GM12878 (cell line): Measurements from ENCODE around the gene ARAP1. TPM values are rescaled to one million over a fixed set of nuclear protein-coding genes. Genes with fewer than 3 reads are reported as not detected.

Experiments
- ATAC-seq: fragments of 200-7000 bp; cut with Tn5 transposase; 3 replicates; pipeline ENCODE4 v1.9.1; 2020; ENCODE audit warnings: mild to moderate bottlenecking, moderate library complexity
- BruUV-seq: library from RNA; stranded (reverse); fragments of 400-500 nt; replicated peaks from 2 replicates; lab custom pipeline; 2021; lab: Mats Ljungman, UMichigan
- CTCF ChIA-PET: fragments of 300-600 bp; sonication (Branson Sonifier 250); formaldehyde crosslinking; extraction: SDS; loops from one replicate; lab custom pipeline; 2021; ENCODE audit warnings: inconsistent platforms; lab: Yijun Ruan, JAX
- POLR2A ChIA-PET: fragments of 350-600 bp; formaldehyde crosslinking; extraction: SDS; loops from one replicate; lab custom pipeline; 2021; ENCODE audit warnings: inconsistent platforms; lab: Charles Lee
- RAD21 ChIA-PET: fragments of 300-600 bp; sonication (Branson Sonifier 250); formaldehyde crosslinking; loops from one replicate; lab custom pipeline; 2023; ENCODE audit warnings: antibody characterized with exemption; ENCODE audit not compliant: unreplicated experiment; lab: Charles Lee
- SMC1A ChIA-PET: fragments of 300-600 bp; sonication (Branson Sonifier 250); formaldehyde crosslinking; loops from one replicate; lab custom pipeline; 2023; ENCODE audit not compliant: unreplicated experiment, uncharacterized antibody; lab: Charles Lee
- DNase-seq: peaks from one replicate; pipeline ENCODE4 v3.0.0-alpha.2; 2011; ENCODE audit warnings: low read depth, low spot score
- FAIRE-seq: peaks from 3 replicates; lab custom pipeline; 2011; peaks lifted over from hg19 to GRCh38; lab: Jason Lieb, UNC
- H2AFZ ChIP-seq: 2 replicates; pipeline ENCODE4 v1.6.0; 2011; ENCODE audit warnings: low read depth, low read length, control low read depth; ENCODE audit not compliant: control insufficient read depth
- H3K27ac ChIP-seq: 2 replicates; pipeline ENCODE4 v1.5.1; 2011; ENCODE audit warnings: control low read depth; ENCODE audit not compliant: control insufficient read depth, insufficient read depth
- H3K27me3 ChIP-seq, 2 experiments: replicated peaks in 1 of 2; 2 replicates each; pipeline versions ENCODE4 v1.6.0 to v1.6.1; 2011; ENCODE audit warnings: low read length in 1 of 2; ENCODE audit not compliant: control insufficient read depth in 2 of 2, insufficient read depth in 2 of 2
- H3K36me3 ChIP-seq, 2 experiments: 2 replicates each; pipeline ENCODE4 v1.5.1; 2011; ENCODE audit warnings: low read length in 1 of 2; ENCODE audit not compliant: control insufficient read depth in 2 of 2, insufficient read depth in 2 of 2
- H3K4me1 ChIP-seq: 2 replicates; pipeline ENCODE4 v1.6.1; 2011; ENCODE audit warnings: mild to moderate bottlenecking, low read length, moderate library complexity, mixed read lengths; ENCODE audit not compliant: control insufficient read depth, insufficient read depth
- H3K4me2 ChIP-seq: 2 replicates; pipeline ENCODE4 v1.6.0; 2011; ENCODE audit warnings: control low read depth; ENCODE audit not compliant: control insufficient read depth, insufficient read depth
- H3K4me3 ChIP-seq: fragments of 200-600 bp; sonication (generic); 2 replicates; pipeline ENCODE4 v1.5.1; 2016
- H3K79me2 ChIP-seq: 2 replicates; pipeline ENCODE4 v1.6.0; 2011; ENCODE audit warnings: low read length; ENCODE audit not compliant: control insufficient read depth, insufficient read depth
- H3K9ac ChIP-seq: 2 replicates; pipeline ENCODE4 v1.8.0; 2011; ENCODE audit warnings: low read length, control low read depth, mixed read lengths; ENCODE audit not compliant: control insufficient read depth, insufficient read depth
- H3K9me3 ChIP-seq: replicated peaks from 3 replicates; pipeline ENCODE4 v1.5.1; 2011; ENCODE audit warnings: mild to moderate bottlenecking, low read length; ENCODE audit not compliant: control insufficient read depth, insufficient read depth
- H4K20me1 ChIP-seq: 2 replicates; pipeline ENCODE4 v1.6.0; 2011; ENCODE audit not compliant: control insufficient read depth, insufficient read depth
- ELK1 ChIP-seq: IDR thresholded peaks from 2 replicates; pipeline ENCODE4 v1.6.1; 2012; ENCODE audit warnings: low read depth, low read length, improper control_type of control experiment
- EP300 ChIP-seq, 2 experiments: fragments of 150-350 bp in 1 of 2; IDR thresholded peaks; 2 replicates each; pipeline ENCODE4 v1.6.1; 2011 to 2012; ENCODE audit warnings: low read depth in 2 of 2, low read length in 2 of 2, borderline replicate concordance in 1 of 2, improper control_type of control experiment in 1 of 2, inconsistent platforms in 1 of 2; ENCODE audit not compliant: control insufficient read depth in 1 of 2
- FOXM1 ChIP-seq: IDR thresholded peaks from 2 replicates; pipeline ENCODE4 v1.6.1; 2012; ENCODE audit warnings: low read depth, mild to moderate bottlenecking, inconsistent platforms, low read length, moderate library complexity
- HDAC6 ChIP-seq: fragments of 200-600 bp; sonication (generic); IDR thresholded peaks from one replicate; pipeline ENCODE4 v1.8.0; 2017; ENCODE audit warnings: antibody characterized with exemption; ENCODE audit not compliant: unreplicated experiment
- MXI1 ChIP-seq: fragments of 150-350 bp; IDR thresholded peaks from 2 replicates; pipeline ENCODE4 v1.6.1; 2011; ENCODE audit warnings: low read depth, mild to moderate bottlenecking, inconsistent platforms, low read length, improper control_type of control experiment
- RB1 ChIP-seq: fragments of 450-650 bp; formaldehyde crosslinking; IDR thresholded peaks from 2 replicates; pipeline ENCODE4 v1.6.1; 2017; ENCODE audit warnings: mild to moderate bottlenecking, borderline replicate concordance
- STAT1 ChIP-seq: fragments of 450-650 bp; conservative IDR thresholded peaks from 2 replicates; pipeline ENCODE4 v1.6.1; 2014; ENCODE audit warnings: antibody characterized with exemption, mild to moderate bottlenecking
- WGBS: methylation state at CpG from one replicate; pipeline ENCODE4 v1.1.6; 2016; ENCODE audit warnings: low lambda C conversion rate; ENCODE audit not compliant: insufficient replicate concordance, insufficient coverage; ENCODE audit errors: missing lambda C conversion rate; 5-methylcytosine and 5-hydroxymethylcytosine counted together
- in situ Hi-C: fragments of 300-500 bp; cut with MboI; formaldehyde crosslinking; loops from 9 replicates; pipeline ENCODE4 v1.14.3; 2018; ENCODE audit warnings: mixed read lengths
- intact Hi-C: fragments of 100-400 bp; cut with micrococcal nuclease; formaldehyde crosslinking; loops from one replicate; pipeline ENCODE4 v1.14.2; 2022; ENCODE audit not compliant: unreplicated experiment
- polyA plus RNA-seq, 11 experiments: library from polyadenylated mRNA; depleted of rRNA in 4 of 11; unstranded in 6 of 11; stranded (reverse) in 5 of 11; fragments of >200 nt; fragmentation: Nextera tagmentation in 4 of 11; fragmentation: Illumina TruSeq in 1 of 11; extraction: Ambion mirVana in 4 of 11; extraction: Trizol in 1 of 11; gene quantifications; 1 replicate in 1 of 11; 2 replicates in 10 of 11; pipeline versions ENCODE4 v1.2.1 to v1.2.3, GENCODE V29; 2011 to 2016; ENCODE audit warnings: inconsistent platforms in 2 of 11, missing spikeins in 2 of 11, low read depth in 1 of 11
- total RNA-seq, 4 experiments: library from RNA; depleted of rRNA in 3 of 4; stranded (reverse); fragments of >200 nt in 3 of 4; fragmentation: Illumina TruSeq in 1 of 4; extraction: Trizol in 1 of 4; gene quantifications; 2 replicates each; pipeline versions ENCODE4 v1.2.1 to v1.2.3, GENCODE V29; 2013 to 2021

Gene ARAP1
- total and polyA plus RNA-seq, 10 of the 15 experiments (the other 5 are each of a cell fraction or from before 2014, with no cell fraction given), result 0.55 to 102 (median 51.0) TPM

GRCh38 chr11:72799441-72799840, 47.2 kb upstream of the ARAP1 start:
- ChIA-PET SMC1A (no interaction called here), CTCF (interaction anchor here (1.4 kb wide), 1 partner anchor 77 kb away, joined by 3 read pairs; no protein-coding TSS in a partner anchor)
- no TSS peak for BruUV-seq
- no peak overlapping the region for H3K9ac ChIP-seq
- no peaks in the 10 kb centered on the region for H3K9me3 ChIP-seq
- no peaks in the 10 kb centered on the region for H3K27me3 ChIP-seq
- no peak overlapping the region for H3K4me2 ChIP-seq
- WGBS, result 62% methylated on average over 3 of the region's 4 CpGs
- no peak overlapping the region for H3K4me3 ChIP-seq
- in situ Hi-C loops, result loop anchor here (10.0 kb wide), 1 partner anchor 75 kb away; no protein-coding TSS in a partner anchor
- DNase-seq, result no peak
- no peak overlapping the region for H2AFZ ChIP-seq
- TF ChIP-seq EP300 (IDR thresholded peaks at IDR 0.05; ENCODE audit: borderline replicate concordance in 1 of 2, control insufficient read depth in 1 of 2, low read depth in 2 of 2, low read length in 2 of 2) (no peak), ELK1 (no peak), FOXM1 (no peak), STAT1 (no peak), MXI1 (no peak), HDAC6 (no peak), RB1 (no peak)
- TF ChIP-seq, all 136 proteins: peak for 0
- FAIRE-seq, result no peak
- ChIA-PET RAD21 (interaction anchor here (1.2 kb wide), 1 partner anchor 443 kb away, joined by 3 read pairs; no protein-coding TSS in a partner anchor), POLR2A (no interaction called here)
- no peaks in the 10 kb centered on the region for H4K20me1 ChIP-seq
- H3K36me3 ChIP-seq, result no peaks in the 10 kb centered on the region
- no peak for ATAC-seq
- intact Hi-C loops, result no loop called here
- H3K4me1 ChIP-seq, result no peaks in the 10 kb centered on the region
- H3K27ac ChIP-seq, result no peak overlapping the region
- no peaks in the 10 kb centered on the region for H3K79me2 ChIP-seq
